ENCODE data around the gene DTYMK. TPM values are rescaled to one million over a fixed set of nuclear protein-coding genes. Genes with fewer than 3 reads are reported as not detected.

The DTYMK gene
- total RNA-seq, 1 experiment from 2014 or later = 52.0 TPM

- in situ Hi-C loops (cut with HindIII; ENCODE audit: low sequenced_read_pairs) = no loop called here
- no peak for DNase-seq (ENCODE audit: low spot score)
These were observed 32.5 kb upstream of the DTYMK start for GRCh38 chr2:241719093-241719492.

GRCh38 chr2:241708879-241709278, 22.3 kb upstream of the DTYMK start:
- in situ Hi-C loops (cut with HindIII; ENCODE audit: low sequenced_read_pairs) = no loop called here
- DNase-seq (ENCODE audit: low spot score) = no peak

- DNase-seq (ENCODE audit: low spot score) = no peak
- in situ Hi-C loops (cut with HindIII; ENCODE audit: low sequenced_read_pairs) = no loop called here
These were observed 19.9 kb upstream of the DTYMK start for GRCh38 chr2:241706537-241706936.

- in situ Hi-C loops (cut with HindIII; ENCODE audit: low sequenced_read_pairs) = no loop called here
- peak; percentile 38 for DNase-seq (ENCODE audit: low spot score)
These were observed 16.5 kb upstream of the DTYMK start for GRCh38 chr2:241703032-241703604.

GRCh38 chr2:241702155-241703031, 15.8 kb upstream of the DTYMK start:
- DNase-seq (ENCODE audit: low spot score) = peak; percentile 86

GRCh38 chr2:241701399-241702154, 15.0 kb upstream of the DTYMK start, which contains the start of gene ING5:
TSS of gene ING5 (plus strand) at chr2:241702039. CDS start at chr2:241702066, 27 bp downstream.
- peak; percentile 89 for DNase-seq (ENCODE audit: low spot score)
- in situ Hi-C loops (cut with HindIII; ENCODE audit: low sequenced_read_pairs) = no loop called here

More at GRCh38 chr2:241702155-241703031, 15.8 kb upstream of the DTYMK start:
- in situ Hi-C loops (cut with HindIII; ENCODE audit: low sequenced_read_pairs) = no loop called here

GRCh38 chr2:241701149-241701398, 14.5 kb upstream of the DTYMK start:
- in situ Hi-C loops (cut with HindIII; ENCODE audit: low sequenced_read_pairs) = no loop called here
- DNase-seq (ENCODE audit: low spot score) = no peak

- no peak for DNase-seq (ENCODE audit: low spot score)
- in situ Hi-C loops (cut with HindIII; ENCODE audit: low sequenced_read_pairs) = no loop called here
These were observed 9.0 kb upstream of the DTYMK start for GRCh38 chr2:241695651-241696050.

GRCh38 chr2:241692448-241692847, 5.8 kb upstream of the DTYMK start:
- in situ Hi-C loops (cut with HindIII; ENCODE audit: low sequenced_read_pairs) = no loop called here
- no peak for DNase-seq (ENCODE audit: low spot score)

GRCh38 chr2:241690202-241690717, 3.6 kb upstream of the DTYMK start:
- in situ Hi-C loops (cut with HindIII; ENCODE audit: low sequenced_read_pairs) = no loop called here
- DNase-seq (ENCODE audit: low spot score) = no peak

- in situ Hi-C loops (cut with HindIII; ENCODE audit: low sequenced_read_pairs) = no loop called here
- no peak for DNase-seq (ENCODE audit: low spot score)
These were observed 2.7 kb upstream of the DTYMK start for GRCh38 chr2:241689306-241689705.

- in situ Hi-C loops (cut with HindIII; ENCODE audit: low sequenced_read_pairs) = no loop called here
- DNase-seq (ENCODE audit: low spot score) = no peak
These were observed 328 bp downstream of the DTYMK start for GRCh38 chr2:241686324-241686649.

- in situ Hi-C loops (cut with HindIII; ENCODE audit: low sequenced_read_pairs) = no loop called here
- DNase-seq (ENCODE audit: low spot score) = no peak
These were observed 5.6 kb downstream of the DTYMK start for GRCh38 chr2:241680827-241681599.

- in situ Hi-C loops (cut with HindIII; ENCODE audit: low sequenced_read_pairs) = no loop called here
- no peak for DNase-seq (ENCODE audit: low spot score)
These were observed 6.6 kb downstream of the DTYMK start for GRCh38 chr2:241680044-241680443.

- DNase-seq (ENCODE audit: low spot score) = no peak
- in situ Hi-C loops (cut with HindIII; ENCODE audit: low sequenced_read_pairs) = no loop called here
These were observed 7.7 kb downstream of the DTYMK start for GRCh38 chr2:241678784-241679540.

GRCh38 chr2:241678307-241678706, 8.3 kb downstream of the DTYMK start:
- in situ Hi-C loops (cut with HindIII; ENCODE audit: low sequenced_read_pairs) = no loop called here
- no peak for DNase-seq (ENCODE audit: low spot score)

- in situ Hi-C loops (cut with HindIII; ENCODE audit: low sequenced_read_pairs) = no loop called here
- DNase-seq (ENCODE audit: low spot score) = no peak
These were observed 9.2 kb downstream of the DTYMK start for GRCh38 chr2:241677392-241677791.

- in situ Hi-C loops (cut with HindIII; ENCODE audit: low sequenced_read_pairs) = no loop called here
- no peak for DNase-seq (ENCODE audit: low spot score)
These were observed 9.9 kb downstream of the DTYMK start for GRCh38 chr2:241676665-241677064.

- in situ Hi-C loops (cut with HindIII; ENCODE audit: low sequenced_read_pairs) = no loop called here
- DNase-seq (ENCODE audit: low spot score) = peak; percentile 38
These were observed 10.7 kb downstream of the DTYMK start for GRCh38 chr2:241675885-241676284.

Measured in G401 (cell line).